Kasumi-1 (cell line): Measurements from ENCODE around the gene EFEMP1.
"Not testable (repeated sequence)": the region's sequence is repeated elsewhere in the genome, so short reads cannot be mapped to it uniquely, and the experiment has no call there.

Source experiments
- DNase-seq, 2 experiments: peaks; one replicate each; lab custom pipeline; 2025; lab: John Stamatoyannopoulos, UW

EFEMP1 gene

GRCh38 chr2:55865096-55865835, 58.3 kb downstream of the EFEMP1 start:
- no peak for DNase-seq

- no peak for DNase-seq
These were observed 59.1 kb downstream of the EFEMP1 start for GRCh38 chr2:55864351-55865084.

GRCh38 chr2:55862673-55863390, 60.8 kb downstream of the EFEMP1 start:
- DNase-seq, result no peak

GRCh38 chr2:55862246-55862645, 61.3 kb downstream of the EFEMP1 start:
- no peak for DNase-seq

GRCh38 chr2:55861733-55862132, 61.8 kb downstream of the EFEMP1 start:
- DNase-seq, result no peak

GRCh38 chr2:55860832-55861231, 62.8 kb downstream of the EFEMP1 start:
- DNase-seq, result no peak

GRCh38 chr2:55859875-55860274, 63.7 kb downstream of the EFEMP1 start:
- no peak for DNase-seq

- no peak for DNase-seq
These were observed 65.8 kb downstream of the EFEMP1 start for GRCh38 chr2:55857766-55858165.

- DNase-seq, result no peak
These were observed 66.6 kb downstream of the EFEMP1 start for GRCh38 chr2:55856936-55857335.

- DNase-seq, result no peak
These were observed 75.5 kb downstream of the EFEMP1 start for GRCh38 chr2:55848096-55848495.

- DNase-seq, result no peak
These were observed 77.2 kb downstream of the EFEMP1 start for GRCh38 chr2:55846426-55846825.

- DNase-seq, result no peak
These were observed 78.6 kb downstream of the EFEMP1 start for GRCh38 chr2:55844986-55845385.

- no peak for DNase-seq
These were observed 79.6 kb downstream of the EFEMP1 start for GRCh38 chr2:55843994-55844345.

GRCh38 chr2:55843096-55843993, 80.2 kb downstream of the EFEMP1 start:
- no peak for DNase-seq

- DNase-seq, result no peak
These were observed 81.5 kb downstream of the EFEMP1 start for GRCh38 chr2:55842046-55842445.

- DNase-seq, result no peak
These were observed 83.1 kb downstream of the EFEMP1 start for GRCh38 chr2:55840460-55840859.

GRCh38 chr2:55839182-55839819, 84.3 kb downstream of the EFEMP1 start:
- no peak for DNase-seq

GRCh38 chr2:55838653-55839052, 84.9 kb downstream of the EFEMP1 start:
- DNase-seq, result no peak

GRCh38 chr2:55838117-55838516, 85.5 kb downstream of the EFEMP1 start:
- DNase-seq, result not testable (repeated sequence)

GRCh38 chr2:55837073-55837472, 86.5 kb downstream of the EFEMP1 start:
- no peak for DNase-seq

- not testable (repeated sequence) for DNase-seq
These were observed 91.7 kb downstream of the EFEMP1 start for GRCh38 chr2:55831671-55832410.
